NCI-H2171 treated with DMSO at 0.1 percent for 48 hours (cell line): ENCODE results near the gene NABP2.
A peak's percentile ranks its signal among the peaks of the same experiment; 100 is the strongest.

ENCODE experiments used
- DNase-seq: peaks from one replicate; lab custom pipeline; 2025; lab: John Stamatoyannopoulos, UW

The NABP2 gene

GRCh38 chr12:56213878-56214277 is 10.3 kb upstream of the NABP2 start:
- DNase-seq: no peak

GRCh38 chr12:56216461-56216860 is 7.7 kb upstream of the NABP2 start:
- DNase-seq: no peak

GRCh38 chr12:56219840-56220239 is 4.3 kb upstream of the NABP2 start:
- DNase-seq: no peak

GRCh38 chr12:56220611-56221231 is 3.4 kb upstream of the NABP2 start:
- no peak for DNase-seq

- DNase-seq: no peak
Observed at GRCh38 chr12:56221232-56221756, 2.8 kb upstream of the NABP2 start.

GRCh38 chr12:56221757-56222530 is 2.2 kb upstream of the NABP2 start, which contains the start of gene RNF41:
Gene RNF41 (minus strand): TSS chr12:56221922. CDS start chr12:56214047, 7,875 bp downstream.
- peak; percentile 94 for DNase-seq

- DNase-seq: no peak
Observed at GRCh38 chr12:56222531-56222895, 1.6 kb upstream of the NABP2 start.

GRCh38 chr12:56223571-56224101 is 506 bp upstream of the NABP2 start:
- DNase-seq: no peak

- no peak for DNase-seq
Observed at GRCh38 chr12:56224954-56225353, 812 bp downstream of the NABP2 start.

GRCh38 chr12:56229082-56229481 is 4.9 kb downstream of the NABP2 start:
- no peak for DNase-seq

GRCh38 chr12:56229916-56230431 is 5.8 kb downstream of the NABP2 start, which contains the start of gene SLC39A5:
Gene SLC39A5 (plus strand): TSS chr12:56230051. CDS start chr12:56231275, 1,224 bp downstream.
- no peak for DNase-seq

GRCh38 chr12:56230432-56231183 is 6.5 kb downstream of the NABP2 start:
- DNase-seq: no peak

GRCh38 chr12:56231184-56231582 is 7.0 kb downstream of the NABP2 start:
- DNase-seq: no peak

- no peak for DNase-seq
Observed at GRCh38 chr12:56234746-56235436, 10.7 kb downstream of the NABP2 start.

- DNase-seq: no peak
Observed at GRCh38 chr12:56236091-56236490, 11.9 kb downstream of the NABP2 start.

- DNase-seq: no peak
Observed at GRCh38 chr12:56236985-56237384, 12.8 kb downstream of the NABP2 start.

- DNase-seq: no peak
Observed at GRCh38 chr12:56237552-56237951, 13.4 kb downstream of the NABP2 start.

GRCh38 chr12:56241424-56242303 is 17.5 kb downstream of the NABP2 start:
- no peak for DNase-seq

GRCh38 chr12:56242986-56243385 is 18.8 kb downstream of the NABP2 start:
- DNase-seq: no peak

- DNase-seq: no peak
Observed at GRCh38 chr12:56243731-56244181, 19.6 kb downstream of the NABP2 start.
